Measurements from ENCODE around the gene LRCOL1. TPM values are rescaled to one million over a fixed set of nuclear protein-coding genes. Genes with fewer than 3 reads are reported as not detected.

LRCOL1 gene
- total RNA-seq, 1 donor from 2014 or later: not detected

GRCh38 chr12:132568826-132569480 is 41.4 kb downstream of the LRCOL1 start:
- FAIRE-seq (no peak), DNase-seq (ENCODE audit: low read depth) (no peak)
- Histone ChIP-seq H3K36me3 (ENCODE audit: control insufficient read depth, insufficient read depth, low read length) (peaks cover 28% of the 10 kb centered on the region), H3K27me3 (ENCODE audit: control insufficient read depth, insufficient read depth, low read length) (no peaks in the 10 kb centered on the region), H3K4me3 (ENCODE audit: low read depth, low read length) (no peak overlapping the region)
- no peak for TF ChIP-seq CTCF (IDR thresholded peaks at IDR 0.05; ENCODE audit: insufficient read depth, low read length, severe bottlenecking)

- no peak for FAIRE-seq
- no peak for TF ChIP-seq CTCF (IDR thresholded peaks at IDR 0.05; ENCODE audit: insufficient read depth, low read length, severe bottlenecking)
- Histone ChIP-seq H3K27me3 (ENCODE audit: control insufficient read depth, insufficient read depth, low read length) (no peaks in the 10 kb centered on the region), H3K4me3 (ENCODE audit: low read depth, low read length) (no peak overlapping the region), H3K36me3 (ENCODE audit: control insufficient read depth, insufficient read depth, low read length) (peaks cover 26% of the 10 kb centered on the region)
- no peak for DNase-seq (ENCODE audit: low read depth)
Measured at GRCh38 chr12:132568301-132568700, 42.1 kb downstream of the LRCOL1 start.

- no peak for FAIRE-seq
Measured at GRCh38 chr12:132566516-132567131, 43.8 kb downstream of the LRCOL1 start.

GRCh38 chr12:132565365-132565764 is 45.0 kb downstream of the LRCOL1 start:
- peaks cover 22% of the 10 kb centered on the region for H3K36me3 ChIP-seq (ENCODE audit: control insufficient read depth, insufficient read depth, low read length)
- FAIRE-seq (peak; percentile 87), DNase-seq (ENCODE audit: low read depth) (no peak)
- no peaks in the 10 kb centered on the region for H3K27me3 ChIP-seq (ENCODE audit: control insufficient read depth, insufficient read depth, low read length)
- no peak for TF ChIP-seq CTCF (IDR thresholded peaks at IDR 0.05; ENCODE audit: insufficient read depth, low read length, severe bottlenecking)
- no peak overlapping the region for H3K4me3 ChIP-seq (ENCODE audit: low read depth, low read length)

More at GRCh38 chr12:132566516-132567131, 43.8 kb downstream of the LRCOL1 start:
- Histone ChIP-seq H3K4me3 (ENCODE audit: low read depth, low read length) (no peak overlapping the region), H3K36me3 (ENCODE audit: control insufficient read depth, insufficient read depth, low read length) (peaks cover 26% of the 10 kb centered on the region), H3K27me3 (ENCODE audit: control insufficient read depth, insufficient read depth, low read length) (no peaks in the 10 kb centered on the region)
- no peak for DNase-seq (ENCODE audit: low read depth)
- no peak for TF ChIP-seq CTCF (IDR thresholded peaks at IDR 0.05; ENCODE audit: insufficient read depth, low read length, severe bottlenecking)

- H3K36me3 ChIP-seq (ENCODE audit: control insufficient read depth, insufficient read depth, low read length): peaks cover 20% of the 10 kb centered on the region
- no peaks in the 10 kb centered on the region for H3K27me3 ChIP-seq (ENCODE audit: control insufficient read depth, insufficient read depth, low read length)
- DNase-seq (ENCODE audit: low read depth): no peak
- no peak overlapping the region for H3K4me3 ChIP-seq (ENCODE audit: low read depth, low read length)
- no peak for TF ChIP-seq CTCF (IDR thresholded peaks at IDR 0.05; ENCODE audit: insufficient read depth, low read length, severe bottlenecking)
- FAIRE-seq: no peak
Measured at GRCh38 chr12:132563911-132564310, 46.5 kb downstream of the LRCOL1 start.

Measured in bronchial epithelial cell (primary cell).